ENCODE measurements around the gene FOXP1.

FOXP1 gene

DNA sequence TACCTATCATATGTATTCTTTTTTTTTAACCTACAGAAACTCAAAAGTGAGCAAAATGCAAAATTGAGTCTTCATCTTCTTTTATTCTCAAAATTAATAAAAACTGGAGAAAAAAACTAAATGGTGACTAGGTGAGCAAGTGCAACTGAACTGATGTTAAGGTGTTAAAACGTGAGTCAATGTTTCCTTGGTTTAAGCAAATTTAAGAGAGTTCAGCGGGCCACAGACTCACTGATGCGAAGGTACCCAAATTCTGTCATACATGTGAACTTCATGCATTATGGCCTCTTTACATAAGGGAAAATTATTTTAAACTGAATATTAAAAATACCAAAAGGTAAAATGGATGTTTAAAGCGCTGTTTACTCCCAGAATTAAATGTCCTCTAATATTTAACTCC lies 206.6 kb downstream of the FOXP1 start:
- Histone ChIP-seq H3K36me3 (ENCODE audit: low read depth) (no peaks in the 10 kb centered on the region), H3K27me3 (ENCODE audit: insufficient read depth, poor library complexity, severe bottlenecking) (no peaks in the 10 kb centered on the region), H3K9me3 (ENCODE audit: severe bottlenecking) (no peaks in the 10 kb centered on the region), H3K4me1 (ENCODE audit: insufficient read depth, poor library complexity, severe bottlenecking) (no peaks in the 10 kb centered on the region), H3K27ac (ENCODE audit: poor library complexity, severe bottlenecking) (no peak overlapping the region), H3K4me3 (ENCODE audit: severe bottlenecking) (no peak overlapping the region)
- ATAC-seq (ENCODE audit: low read depth) (no peak), DNase-seq (ENCODE audit: low spot score) (no peak)
- TF ChIP-seq, protein P1, sequence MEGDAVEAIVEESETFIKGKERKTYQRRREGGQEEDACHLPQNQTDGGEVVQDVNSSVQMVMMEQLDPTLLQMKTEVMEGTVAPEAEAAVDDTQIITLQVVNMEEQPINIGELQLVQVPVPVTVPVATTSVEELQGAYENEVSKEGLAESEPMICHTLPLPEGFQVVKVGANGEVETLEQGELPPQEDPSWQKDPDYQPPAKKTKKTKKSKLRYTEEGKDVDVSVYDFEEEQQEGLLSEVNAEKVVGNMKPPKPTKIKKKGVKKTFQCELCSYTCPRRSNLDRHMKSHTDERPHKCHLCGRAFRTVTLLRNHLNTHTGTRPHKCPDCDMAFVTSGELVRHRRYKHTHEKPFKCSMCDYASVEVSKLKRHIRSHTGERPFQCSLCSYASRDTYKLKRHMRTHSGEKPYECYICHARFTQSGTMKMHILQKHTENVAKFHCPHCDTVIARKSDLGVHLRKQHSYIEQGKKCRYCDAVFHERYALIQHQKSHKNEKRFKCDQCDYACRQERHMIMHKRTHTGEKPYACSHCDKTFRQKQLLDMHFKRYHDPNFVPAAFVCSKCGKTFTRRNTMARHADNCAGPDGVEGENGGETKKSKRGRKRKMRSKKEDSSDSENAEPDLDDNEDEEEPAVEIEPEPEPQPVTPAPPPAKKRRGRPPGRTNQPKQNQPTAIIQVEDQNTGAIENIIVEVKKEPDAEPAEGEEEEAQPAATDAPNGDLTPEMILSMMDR (IDR thresholded peaks at IDR 0.05; ENCODE audit: poor library complexity, severe bottlenecking) = no peak

DNA sequence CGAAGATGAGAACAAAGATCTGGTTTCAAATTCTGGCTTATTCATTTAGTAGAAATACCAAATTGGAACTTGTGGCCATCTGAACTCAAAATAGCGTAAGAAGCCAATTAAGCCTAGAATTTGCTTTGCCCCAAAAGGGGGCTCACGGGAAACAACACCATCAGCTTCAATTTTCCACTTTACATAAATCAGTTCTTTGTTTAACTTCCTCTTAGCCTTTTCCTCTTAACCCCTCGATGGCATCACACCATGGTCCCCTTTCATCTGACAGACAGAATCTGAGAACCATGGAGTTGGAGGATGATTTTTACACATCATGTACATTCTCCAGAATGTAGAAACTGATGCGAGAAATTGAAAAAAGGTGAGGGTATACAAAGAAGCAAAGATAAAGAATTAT lies 207.0 kb downstream of the FOXP1 start:
- Histone ChIP-seq H3K27ac (ENCODE audit: poor library complexity, severe bottlenecking) (no peak overlapping the region), H3K27me3 (ENCODE audit: insufficient read depth, poor library complexity, severe bottlenecking) (no peaks in the 10 kb centered on the region), H3K4me1 (ENCODE audit: insufficient read depth, poor library complexity, severe bottlenecking) (no peaks in the 10 kb centered on the region), H3K9me3 (ENCODE audit: severe bottlenecking) (no peaks in the 10 kb centered on the region), H3K36me3 (ENCODE audit: low read depth) (no peaks in the 10 kb centered on the region), H3K4me3 (ENCODE audit: severe bottlenecking) (no peak overlapping the region)
- ATAC-seq (ENCODE audit: low read depth) (no peak), DNase-seq (ENCODE audit: low spot score) (no peak)
- TF ChIP-seq, protein P1 (IDR thresholded peaks at IDR 0.05; ENCODE audit: poor library complexity, severe bottlenecking) = no peak

DNA sequence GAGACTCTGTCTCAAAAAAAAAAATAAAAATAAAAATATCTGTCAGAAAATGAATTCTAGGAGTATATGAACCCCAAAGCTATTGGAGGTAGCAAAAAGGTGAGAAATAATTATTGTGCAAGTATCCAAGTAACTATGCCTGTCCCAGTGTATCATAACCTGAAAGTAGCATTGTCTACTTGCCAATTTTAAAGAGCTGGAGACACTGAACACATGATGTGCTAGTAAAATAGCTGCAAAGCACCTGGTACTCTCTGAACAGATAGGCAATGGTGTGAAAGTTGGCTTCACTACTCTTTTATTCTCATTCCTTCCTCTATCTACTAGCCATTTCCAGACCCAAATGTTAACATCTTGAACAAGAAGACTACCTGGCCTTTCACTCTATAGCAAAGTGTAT lies 208.9 kb downstream of the FOXP1 start:
- Histone ChIP-seq H3K27me3 (ENCODE audit: insufficient read depth, poor library complexity, severe bottlenecking) (no peaks in the 10 kb centered on the region), H3K4me3 (ENCODE audit: severe bottlenecking) (no peak overlapping the region), H3K36me3 (ENCODE audit: low read depth) (no peaks in the 10 kb centered on the region), H3K27ac (ENCODE audit: poor library complexity, severe bottlenecking) (no peak overlapping the region), H3K4me1 (ENCODE audit: insufficient read depth, poor library complexity, severe bottlenecking) (no peaks in the 10 kb centered on the region), H3K9me3 (ENCODE audit: severe bottlenecking) (no peaks in the 10 kb centered on the region)
- ATAC-seq (ENCODE audit: low read depth) (no peak), DNase-seq (ENCODE audit: low spot score) (no peak)
- TF ChIP-seq, protein P1 (IDR thresholded peaks at IDR 0.05; ENCODE audit: poor library complexity, severe bottlenecking) = no peak

DNA sequence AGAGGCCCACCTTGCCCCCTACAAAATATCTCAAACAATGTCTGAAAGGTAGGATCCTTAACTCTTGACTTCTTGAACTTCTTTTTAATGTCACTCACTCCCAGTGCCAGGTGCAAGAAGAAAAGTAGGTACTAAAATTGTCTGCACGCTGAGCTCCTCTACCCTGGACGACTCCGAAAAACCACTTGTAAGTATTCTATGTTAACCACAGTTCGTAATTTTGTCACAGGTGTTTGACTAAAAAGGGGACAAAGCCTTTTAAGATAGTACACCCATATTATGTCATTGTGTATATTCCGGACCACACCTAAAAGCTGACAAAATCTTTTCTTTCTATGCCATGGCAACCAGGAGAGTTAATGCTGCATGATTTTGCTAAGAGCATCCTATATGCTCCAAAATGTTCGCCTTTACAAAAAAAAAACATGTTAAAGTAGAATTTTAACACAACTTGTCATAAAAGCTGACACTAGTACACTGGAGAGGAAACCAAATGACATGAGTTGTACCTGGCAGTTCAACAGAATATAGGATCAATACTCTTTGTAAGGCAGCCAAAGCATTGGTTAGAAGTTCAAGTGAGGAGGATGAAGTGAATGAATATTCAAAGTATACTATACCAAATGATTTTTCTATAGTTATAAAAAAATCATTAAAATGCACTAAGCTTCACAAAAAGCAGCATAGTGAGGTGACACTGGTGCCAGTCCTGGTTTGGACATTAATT lies 210.5 kb downstream of the FOXP1 start:
- TF ChIP-seq, protein P1 (IDR thresholded peaks at IDR 0.05; ENCODE audit: poor library complexity, severe bottlenecking) = no peak
- no peaks in the 10 kb centered on the region for H3K27me3 ChIP-seq (ENCODE audit: insufficient read depth, poor library complexity, severe bottlenecking)
- H3K27ac ChIP-seq (ENCODE audit: poor library complexity, severe bottlenecking) = no peak overlapping the region
- H3K4me1 ChIP-seq (ENCODE audit: insufficient read depth, poor library complexity, severe bottlenecking) = no peaks in the 10 kb centered on the region
- no peaks in the 10 kb centered on the region for H3K9me3 ChIP-seq (ENCODE audit: severe bottlenecking)
- H3K36me3 ChIP-seq (ENCODE audit: low read depth) = no peaks in the 10 kb centered on the region
- no peak for ATAC-seq (ENCODE audit: low read depth)
- no peak for DNase-seq (ENCODE audit: low spot score)
- H3K4me3 ChIP-seq (ENCODE audit: severe bottlenecking) = no peak overlapping the region

DNA sequence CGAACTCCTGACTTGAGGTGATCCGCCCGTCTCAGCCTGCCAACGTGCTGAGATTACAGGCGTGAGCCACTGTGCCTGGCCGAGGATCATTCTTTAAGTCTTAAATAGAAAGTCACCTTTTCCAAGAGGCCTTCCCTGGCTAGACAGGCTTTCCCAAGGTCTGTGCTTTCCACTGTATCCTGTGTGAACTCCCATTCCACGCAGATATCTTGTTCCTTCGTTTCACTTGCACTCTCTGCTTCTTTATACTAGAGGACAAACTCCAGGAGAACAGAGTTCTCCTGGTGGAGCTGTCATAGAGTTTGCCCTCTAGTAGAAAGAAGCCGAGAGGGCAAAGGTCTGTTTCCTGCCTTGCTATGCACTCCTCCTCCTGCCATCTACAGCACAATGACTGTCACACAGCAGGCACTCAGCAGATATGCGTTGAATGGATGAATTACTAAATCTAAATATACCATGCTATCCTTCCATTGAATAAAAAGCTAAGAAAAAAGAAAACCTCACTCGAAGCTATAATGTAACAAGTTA lies 211.2 kb downstream of the FOXP1 start:
- H3K27ac ChIP-seq (ENCODE audit: poor library complexity, severe bottlenecking) = no peak overlapping the region
- H3K4me3 ChIP-seq (ENCODE audit: severe bottlenecking) = no peak overlapping the region
- ATAC-seq (ENCODE audit: low read depth) (no peak), DNase-seq (ENCODE audit: low spot score) (no peak)
- H3K9me3 ChIP-seq (ENCODE audit: severe bottlenecking) = no peaks in the 10 kb centered on the region
- no peaks in the 10 kb centered on the region for H3K36me3 ChIP-seq (ENCODE audit: low read depth)
- no peaks in the 10 kb centered on the region for H3K27me3 ChIP-seq (ENCODE audit: insufficient read depth, poor library complexity, severe bottlenecking)
- TF ChIP-seq, protein P1 (IDR thresholded peaks at IDR 0.05; ENCODE audit: poor library complexity, severe bottlenecking) = no peak
- H3K4me1 ChIP-seq (ENCODE audit: insufficient read depth, poor library complexity, severe bottlenecking) = no peaks in the 10 kb centered on the region
